ENCODE data around the gene DUSP2.

Gene DUSP2

GRCh38 chr2:96118698-96119388, 26.4 kb downstream of the DUSP2 start:
- TF ChIP-seq CTCF (IDR thresholded peaks at IDR 0.05; ENCODE audit: low read depth, low read length), result no peak
- DNase-seq (ENCODE audit: extremely low read depth, low read depth), result no peak

GRCh38 chr2:96117701-96118588, 27.3 kb downstream of the DUSP2 start:
- no peak for DNase-seq (ENCODE audit: extremely low read depth, low read depth)
- TF ChIP-seq CTCF (IDR thresholded peaks at IDR 0.05; ENCODE audit: low read depth, low read length), result no peak

- DNase-seq (ENCODE audit: extremely low read depth, low read depth), result no peak
- TF ChIP-seq CTCF (IDR thresholded peaks at IDR 0.05; ENCODE audit: low read depth, low read length), result peak; percentile 30
Measured at GRCh38 chr2:96116879-96117533, 28.2 kb downstream of the DUSP2 start.

- DNase-seq (ENCODE audit: extremely low read depth, low read depth), result no peak
Measured at GRCh38 chr2:96116424-96116878, 28.8 kb downstream of the DUSP2 start, which contains the start of gene ADRA2B. TSS of gene ADRA2B (minus strand) at chr2:96116571. CDS start at chr2:96116149, 422 bp downstream.

GRCh38 chr2:96115631-96116423, 29.4 kb downstream of the DUSP2 start:
- DNase-seq (ENCODE audit: extremely low read depth, low read depth), result no peak
- no peak for TF ChIP-seq CTCF (IDR thresholded peaks at IDR 0.05; ENCODE audit: low read depth, low read length)

More at GRCh38 chr2:96116424-96116878, 28.8 kb downstream of the DUSP2 start, which contains the start of gene ADRA2B:
- TF ChIP-seq CTCF (IDR thresholded peaks at IDR 0.05; ENCODE audit: low read depth, low read length), result no peak

- TF ChIP-seq CTCF (IDR thresholded peaks at IDR 0.05; ENCODE audit: low read depth, low read length), result no peak
- DNase-seq (ENCODE audit: extremely low read depth, low read depth), result no peak
Measured at GRCh38 chr2:96114903-96115581, 30.2 kb downstream of the DUSP2 start.
